SK-N-MC (cell line): ENCODE results near the gene SSX2IP.

Source experiments
- EZH2 ChIP-seq: fragments of 200-600 bp; sonication (generic); IDR thresholded peaks from one replicate; pipeline ENCODE4 v1.6.1; 2017; ENCODE audit warnings: antibody characterized with exemption
- FOXP2 ChIP-seq: optimal IDR thresholded peaks from 2 replicates; pipeline ENCODE3; 2011; ENCODE audit warnings: mild to moderate bottlenecking, moderate library complexity; ENCODE audit not compliant: insufficient read depth; ENCODE audit errors: extremely low read length, control extremely low read depth
- POLR2AphosphoS5 ChIP-seq: IDR thresholded peaks from 2 replicates; pipeline ENCODE4 v1.6.1; 2012; ENCODE audit warnings: mild to moderate bottlenecking, low read depth, low read length, borderline replicate concordance

GRCh38 chr1:84711869-84712268, 21.6 kb upstream of the SSX2IP start:
- TF ChIP-seq POLR2AphosphoS5 (no peak), EZH2 (no peak), FOXP2 (no peak)
